GM12878 (cell line): ENCODE data around the gene FLT1. TPM values are rescaled to one million over a fixed set of nuclear protein-coding genes. Genes with fewer than 3 reads are reported as not detected.

Experiments used
- ATAC-seq: fragments of 200-7000 bp; cut with Tn5 transposase; 3 replicates; pipeline ENCODE4 v1.9.1; 2020; ENCODE audit warnings: mild to moderate bottlenecking, moderate library complexity
- BruUV-seq: library from RNA; stranded (reverse); fragments of 400-500 nt; replicated peaks from 2 replicates; lab custom pipeline; 2021; lab: Mats Ljungman, UMichigan
- CTCF ChIA-PET: fragments of 300-600 bp; sonication (Branson Sonifier 250); formaldehyde crosslinking; extraction: SDS; loops from one replicate; lab custom pipeline; 2021; ENCODE audit warnings: inconsistent platforms; lab: Yijun Ruan, JAX
- POLR2A ChIA-PET: fragments of 350-600 bp; formaldehyde crosslinking; extraction: SDS; loops from one replicate; lab custom pipeline; 2021; ENCODE audit warnings: inconsistent platforms; lab: Charles Lee
- RAD21 ChIA-PET: fragments of 300-600 bp; sonication (Branson Sonifier 250); formaldehyde crosslinking; loops from one replicate; lab custom pipeline; 2023; ENCODE audit warnings: antibody characterized with exemption; ENCODE audit not compliant: unreplicated experiment; lab: Charles Lee
- SMC1A ChIA-PET: fragments of 300-600 bp; sonication (Branson Sonifier 250); formaldehyde crosslinking; loops from one replicate; lab custom pipeline; 2023; ENCODE audit not compliant: unreplicated experiment, uncharacterized antibody; lab: Charles Lee
- DNase-seq: peaks from one replicate; pipeline ENCODE4 v3.0.0-alpha.2; 2011; ENCODE audit warnings: low read depth, low spot score
- FAIRE-seq: peaks from 3 replicates; lab custom pipeline; 2011; peaks lifted over from hg19 to GRCh38; lab: Jason Lieb, UNC
- H2AFZ ChIP-seq: 2 replicates; pipeline ENCODE4 v1.6.0; 2011; ENCODE audit warnings: low read depth, low read length, control low read depth; ENCODE audit not compliant: control insufficient read depth
- H3K27ac ChIP-seq: 2 replicates; pipeline ENCODE4 v1.5.1; 2011; ENCODE audit warnings: control low read depth; ENCODE audit not compliant: control insufficient read depth, insufficient read depth
- H3K27me3 ChIP-seq, 2 experiments: replicated peaks in 1 of 2; 2 replicates each; pipeline versions ENCODE4 v1.6.0 to v1.6.1; 2011; ENCODE audit warnings: low read length in 1 of 2; ENCODE audit not compliant: control insufficient read depth in 2 of 2, insufficient read depth in 2 of 2
- H3K36me3 ChIP-seq, 2 experiments: 2 replicates each; pipeline ENCODE4 v1.5.1; 2011; ENCODE audit warnings: low read length in 1 of 2; ENCODE audit not compliant: control insufficient read depth in 2 of 2, insufficient read depth in 2 of 2
- H3K4me1 ChIP-seq: 2 replicates; pipeline ENCODE4 v1.6.1; 2011; ENCODE audit warnings: mild to moderate bottlenecking, low read length, moderate library complexity, mixed read lengths; ENCODE audit not compliant: control insufficient read depth, insufficient read depth
- H3K4me2 ChIP-seq: 2 replicates; pipeline ENCODE4 v1.6.0; 2011; ENCODE audit warnings: control low read depth; ENCODE audit not compliant: control insufficient read depth, insufficient read depth
- H3K4me3 ChIP-seq: fragments of 200-600 bp; sonication (generic); 2 replicates; pipeline ENCODE4 v1.5.1; 2016
- H3K79me2 ChIP-seq: 2 replicates; pipeline ENCODE4 v1.6.0; 2011; ENCODE audit warnings: low read length; ENCODE audit not compliant: control insufficient read depth, insufficient read depth
- H3K9ac ChIP-seq: 2 replicates; pipeline ENCODE4 v1.8.0; 2011; ENCODE audit warnings: low read length, control low read depth, mixed read lengths; ENCODE audit not compliant: control insufficient read depth, insufficient read depth
- H3K9me3 ChIP-seq: replicated peaks from 3 replicates; pipeline ENCODE4 v1.5.1; 2011; ENCODE audit warnings: mild to moderate bottlenecking, low read length; ENCODE audit not compliant: control insufficient read depth, insufficient read depth
- H4K20me1 ChIP-seq: 2 replicates; pipeline ENCODE4 v1.6.0; 2011; ENCODE audit not compliant: control insufficient read depth, insufficient read depth
- CHD4 ChIP-seq: fragments of 200-600 bp; sonication (generic); IDR thresholded peaks from 2 replicates; pipeline ENCODE4 v1.6.1; 2016; ENCODE audit warnings: mild to moderate bottlenecking
- DPF2 ChIP-seq: fragments of 450-650 bp; IDR thresholded peaks from 2 replicates; pipeline ENCODE4 v1.6.1; 2017; ENCODE audit warnings: mild to moderate bottlenecking
- IRF4 ChIP-seq: IDR thresholded peaks from 2 replicates; pipeline ENCODE4 v1.6.1; 2011; ENCODE audit warnings: low read depth, low read length
- MEF2B ChIP-seq: fragments of 450-650 bp; IDR thresholded peaks from 2 replicates; pipeline ENCODE4 v1.6.1; 2018; ENCODE audit warnings: mild to moderate bottlenecking, moderate library complexity; ENCODE audit not compliant: partially characterized antibody, poor library complexity, severe bottlenecking
- NRF1 ChIP-seq: conservative IDR thresholded peaks from 2 replicates; pipeline ENCODE4 v1.6.1; 2011; ENCODE audit warnings: mild to moderate bottlenecking, low read depth, low read length, improper control_type of control experiment
- RELA ChIP-seq: fragments of 450-650 bp; IDR thresholded peaks from 2 replicates; pipeline ENCODE4 v1.8.0; 2014; ENCODE audit warnings: borderline replicate concordance; ENCODE audit not compliant: partially characterized antibody
- TCF3 ChIP-seq: IDR thresholded peaks from 2 replicates; pipeline ENCODE4 v1.6.1; 2012; ENCODE audit warnings: low read depth, mild to moderate bottlenecking, low read length, borderline replicate concordance; ENCODE audit not compliant: insufficient read depth
- USF1 ChIP-seq: IDR thresholded peaks from 2 replicates; pipeline ENCODE4 v1.6.1; 2011; ENCODE audit warnings: borderline replicate concordance, low read depth, mild to moderate bottlenecking, moderate library complexity, mixed read lengths, low read length; ENCODE audit not compliant: insufficient read depth; ENCODE audit errors: extremely low read length
- WRNIP1 ChIP-seq: IDR thresholded peaks from 2 replicates; pipeline ENCODE4 v1.6.1; 2011; ENCODE audit warnings: low read depth, low read length, improper control_type of control experiment, borderline replicate concordance
- YBX1 ChIP-seq: fragments of 450-650 bp; IDR thresholded peaks from 2 replicates; pipeline ENCODE4 v1.6.1; 2016; ENCODE audit warnings: antibody characterized with exemption
- ZSCAN29 ChIP-seq: fragments of 450-650 bp; IDR thresholded peaks from 2 replicates; pipeline ENCODE4 v1.6.1; 2017; ENCODE audit warnings: mild to moderate bottlenecking, moderate library complexity
- WGBS: methylation state at CpG from one replicate; pipeline ENCODE4 v1.1.6; 2016; ENCODE audit warnings: low lambda C conversion rate; ENCODE audit not compliant: insufficient replicate concordance, insufficient coverage; ENCODE audit errors: missing lambda C conversion rate; 5-methylcytosine and 5-hydroxymethylcytosine counted together
- in situ Hi-C: fragments of 300-500 bp; cut with MboI; formaldehyde crosslinking; loops from 9 replicates; pipeline ENCODE4 v1.14.3; 2018; ENCODE audit warnings: mixed read lengths
- intact Hi-C: fragments of 100-400 bp; cut with micrococcal nuclease; formaldehyde crosslinking; loops from one replicate; pipeline ENCODE4 v1.14.2; 2022; ENCODE audit not compliant: unreplicated experiment
- polyA plus RNA-seq, 11 experiments: library from polyadenylated mRNA; depleted of rRNA in 4 of 11; unstranded in 6 of 11; stranded (reverse) in 5 of 11; fragments of >200 nt; fragmentation: Nextera tagmentation in 4 of 11; fragmentation: Illumina TruSeq in 1 of 11; extraction: Ambion mirVana in 4 of 11; extraction: Trizol in 1 of 11; gene quantifications; 1 replicate in 1 of 11; 2 replicates in 10 of 11; pipeline versions ENCODE4 v1.2.1 to v1.2.3, GENCODE V29; 2011 to 2016; ENCODE audit warnings: inconsistent platforms in 2 of 11, missing spikeins in 2 of 11, low read depth in 1 of 11
- total RNA-seq, 4 experiments: library from RNA; depleted of rRNA in 3 of 4; stranded (reverse); fragments of >200 nt in 3 of 4; fragmentation: Illumina TruSeq in 1 of 4; extraction: Trizol in 1 of 4; gene quantifications; 2 replicates each; pipeline versions ENCODE4 v1.2.1 to v1.2.3, GENCODE V29; 2013 to 2021
- TF ChIP-seq, protein P1 (sequence below): IDR thresholded peaks from 2 replicates; pipeline ENCODE4 v1.6.1; 2012; ENCODE audit warnings: low read depth, low read length, improper control_type of control experiment

Gene FLT1
- total and polyA plus RNA-seq, 10 of the 15 experiments (the other 5 are each of a cell fraction or from before 2014, with no cell fraction given) = 0.55 to 5.6 (median 0.84) TPM

GRCh38 chr13:28497143-28497876 is 2.4 kb upstream of the FLT1 start:
- SMC1A ChIA-PET = interaction anchor here (0.7 to 1.4 kb wide), 6 partner anchors 8 to 1704 kb away, joined by 3 to 6 read pairs (median 4); no protein-coding TSS in a partner anchor
- no peak for DNase-seq
- H3K9ac ChIP-seq = no peak overlapping the region
- in situ Hi-C loops = no loop called here
- no peak for ATAC-seq
- intact Hi-C loops = no loop called here
- H3K36me3 ChIP-seq = no peaks in the 10 kb centered on the region
- TF ChIP-seq USF1 (no peak), DPF2 (no peak), WRNIP1 (no peak), TCF3 (no peak), NRF1 (no peak), ZSCAN29 (no peak), MEF2B (no peak), IRF4 (no peak), RELA (no peak), CHD4 (no peak), YBX1 (no peak)
- TF ChIP-seq, protein P1, sequence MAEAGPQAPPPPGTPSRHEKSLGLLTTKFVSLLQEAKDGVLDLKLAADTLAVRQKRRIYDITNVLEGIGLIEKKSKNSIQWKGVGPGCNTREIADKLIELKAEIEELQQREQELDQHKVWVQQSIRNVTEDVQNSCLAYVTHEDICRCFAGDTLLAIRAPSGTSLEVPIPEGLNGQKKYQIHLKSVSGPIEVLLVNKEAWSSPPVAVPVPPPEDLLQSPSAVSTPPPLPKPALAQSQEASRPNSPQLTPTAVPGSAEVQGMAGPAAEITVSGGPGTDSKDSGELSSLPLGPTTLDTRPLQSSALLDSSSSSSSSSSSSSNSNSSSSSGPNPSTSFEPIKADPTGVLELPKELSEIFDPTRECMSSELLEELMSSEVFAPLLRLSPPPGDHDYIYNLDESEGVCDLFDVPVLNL = no peak
- no peak for FAIRE-seq
- H3K4me2 ChIP-seq = no peak overlapping the region
- CTCF ChIA-PET = interaction anchor here (1.2 kb wide), 1 partner anchor 172 kb away, joined by 3 read pairs; no protein-coding TSS in a partner anchor
- no TSS peak for BruUV-seq
- RAD21 ChIA-PET = interaction anchor here (2.0 kb wide), 1 partner anchor 172 kb away, joined by 5 read pairs; no protein-coding TSS in a partner anchor
- H3K9me3 ChIP-seq = no peaks in the 10 kb centered on the region
- H3K4me3 ChIP-seq = no peak overlapping the region
- H3K79me2 ChIP-seq = no peaks in the 10 kb centered on the region
- H4K20me1 ChIP-seq = no peaks in the 10 kb centered on the region
- WGBS = 26% methylated on average over 4 of the region's 4 CpGs
- peaks cover 15 to 29% of the 10 kb centered on the region in 2 experiments for H3K27me3 ChIP-seq
- H3K4me1 ChIP-seq = no peaks in the 10 kb centered on the region
- POLR2A ChIA-PET = no interaction called here
- no peak overlapping the region for H2AFZ ChIP-seq
- H3K27ac ChIP-seq = no peak overlapping the region
